ENCODE results near the gene MTM1.

DNA sequence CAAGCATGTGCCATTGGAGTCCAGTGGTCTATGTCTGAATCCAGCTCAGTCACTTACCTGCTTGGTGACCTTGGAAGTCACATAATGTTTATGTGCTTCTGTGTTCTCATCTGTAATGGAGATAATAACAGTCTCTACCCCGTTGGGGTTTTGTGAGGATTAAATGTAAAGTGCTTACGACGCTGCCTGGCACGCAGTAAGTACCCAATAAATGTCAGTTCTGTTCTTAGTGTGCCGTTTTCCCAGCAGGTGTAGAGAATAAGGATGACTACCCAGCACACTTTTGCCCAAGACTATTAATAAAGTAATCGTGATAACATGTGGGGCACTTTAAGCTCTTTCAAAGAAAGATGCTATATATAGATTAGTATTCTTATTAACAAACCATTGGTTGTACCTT is 56.7 kb downstream of the MTM1 start:
- TF ChIP-seq, protein P1, sequence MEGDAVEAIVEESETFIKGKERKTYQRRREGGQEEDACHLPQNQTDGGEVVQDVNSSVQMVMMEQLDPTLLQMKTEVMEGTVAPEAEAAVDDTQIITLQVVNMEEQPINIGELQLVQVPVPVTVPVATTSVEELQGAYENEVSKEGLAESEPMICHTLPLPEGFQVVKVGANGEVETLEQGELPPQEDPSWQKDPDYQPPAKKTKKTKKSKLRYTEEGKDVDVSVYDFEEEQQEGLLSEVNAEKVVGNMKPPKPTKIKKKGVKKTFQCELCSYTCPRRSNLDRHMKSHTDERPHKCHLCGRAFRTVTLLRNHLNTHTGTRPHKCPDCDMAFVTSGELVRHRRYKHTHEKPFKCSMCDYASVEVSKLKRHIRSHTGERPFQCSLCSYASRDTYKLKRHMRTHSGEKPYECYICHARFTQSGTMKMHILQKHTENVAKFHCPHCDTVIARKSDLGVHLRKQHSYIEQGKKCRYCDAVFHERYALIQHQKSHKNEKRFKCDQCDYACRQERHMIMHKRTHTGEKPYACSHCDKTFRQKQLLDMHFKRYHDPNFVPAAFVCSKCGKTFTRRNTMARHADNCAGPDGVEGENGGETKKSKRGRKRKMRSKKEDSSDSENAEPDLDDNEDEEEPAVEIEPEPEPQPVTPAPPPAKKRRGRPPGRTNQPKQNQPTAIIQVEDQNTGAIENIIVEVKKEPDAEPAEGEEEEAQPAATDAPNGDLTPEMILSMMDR (IDR thresholded peaks at IDR 0.05; ENCODE audit: insufficient read depth, low read length, poor library complexity, severe bottlenecking) = no peak
- TF ChIP-seq EZH2phosphoT487 (conservative IDR thresholded peaks at IDR 0.05; ENCODE audit: low read length) = no peak

All from SU-DHL-6 (cell line).